GM23338 (cell line): ENCODE results near the gene IL17C. TPM values are rescaled to one million over a fixed set of nuclear protein-coding genes. Genes with fewer than 3 reads are reported as not detected.
A peak's percentile ranks its signal among the peaks of the same experiment; 100 is the strongest.

Source experiments
- ATAC-seq: fragments of 200-7000 bp; cut with Tn5 transposase; 3 replicates; pipeline ENCODE4 v1.9.1; 2020
- DNase-seq: peaks from one replicate; pipeline ENCODE4 v3.0.0-alpha.2; 2015; ENCODE audit warnings: low spot score
- H2AFZ ChIP-seq: fragments of 200-600 bp; sonication (generic); 2 replicates; pipeline ENCODE4 v1.8.0; 2016; ENCODE audit warnings: antibody characterized with exemption, mild to moderate bottlenecking, moderate library complexity
- H3F3A ChIP-seq: fragments of 200-600 bp; sonication (generic); replicated peaks from 2 replicates; pipeline ENCODE4 v1.8.0; 2017; ENCODE audit warnings: antibody characterized with exemption, mixed run types, low read depth
- H3K27ac ChIP-seq: fragments of 200-600 bp; sonication (generic); 2 replicates; pipeline ENCODE4 v1.6.1; 2016; ENCODE audit warnings: low read depth
- H3K27me3 ChIP-seq: fragments of 200-600 bp; sonication (generic); 2 replicates; pipeline ENCODE4 v1.8.0; 2016; ENCODE audit warnings: mild to moderate bottlenecking, mixed run types, moderate library complexity; ENCODE audit not compliant: insufficient read depth
- H3K36me3 ChIP-seq: fragments of 200-600 bp; sonication (generic); 2 replicates; pipeline ENCODE4 v1.8.0; 2016; ENCODE audit warnings: mild to moderate bottlenecking; ENCODE audit not compliant: insufficient read depth
- H3K4me1 ChIP-seq: fragments of 200-600 bp; sonication (generic); 2 replicates; pipeline ENCODE4 v1.8.0; 2016; ENCODE audit warnings: mild to moderate bottlenecking, moderate library complexity; ENCODE audit not compliant: insufficient read depth
- H3K4me2 ChIP-seq: fragments of 200-600 bp; sonication (generic); 2 replicates; pipeline ENCODE4 v1.7.1; 2017; ENCODE audit warnings: mixed run types
- H3K4me3 ChIP-seq: fragments of 200-600 bp; sonication (generic); 2 replicates; pipeline ENCODE4 v1.6.1; 2016; ENCODE audit warnings: mixed run types
- H3K79me2 ChIP-seq: fragments of 200-600 bp; sonication (generic); replicated peaks from 2 replicates; pipeline ENCODE4 v1.8.0; 2017; ENCODE audit warnings: mild to moderate bottlenecking; ENCODE audit not compliant: insufficient read depth
- H3K9me2 ChIP-seq: fragments of 200-600 bp; sonication (generic); 2 replicates; pipeline ENCODE4 v1.8.0; 2017; ENCODE audit not compliant: insufficient read depth
- H4K20me1 ChIP-seq: fragments of 200-600 bp; sonication (generic); replicated peaks from 2 replicates; pipeline ENCODE4 v1.8.0; 2017; ENCODE audit warnings: mild to moderate bottlenecking; ENCODE audit not compliant: insufficient read depth
- H3K27ac Mint-ChIP-seq: 2 replicates; pipeline ENCODE4 v1.8.0; 2020; ENCODE audit warnings: inconsistent platforms, mild to moderate bottlenecking, moderate library complexity, mixed read lengths
- H3K27me3 Mint-ChIP-seq: 3 replicates; pipeline ENCODE4 v1.8.0; 2022; ENCODE audit warnings: low read depth, mild to moderate bottlenecking, moderate library complexity, mixed read lengths, inconsistent platforms; ENCODE audit not compliant: insufficient read depth, poor library complexity
- H3K36me3 Mint-ChIP-seq: 3 replicates; pipeline ENCODE4 v1.8.0; 2021; ENCODE audit warnings: low read depth, mild to moderate bottlenecking, inconsistent platforms, moderate library complexity, mixed read lengths
- H3K4me1 Mint-ChIP-seq: 3 replicates; pipeline ENCODE4 v1.8.0; 2020; ENCODE audit warnings: mild to moderate bottlenecking, inconsistent platforms, mixed read lengths
- H3K4me3 Mint-ChIP-seq: 3 replicates; pipeline ENCODE4 v1.8.0; 2021; ENCODE audit warnings: moderate library complexity, mild to moderate bottlenecking, inconsistent platforms, mixed read lengths
- H3K9me3 Mint-ChIP-seq: 3 replicates; pipeline ENCODE4 v1.8.0; 2020; ENCODE audit warnings: moderate library complexity, mild to moderate bottlenecking, inconsistent platforms, mixed read lengths
- CREB1 ChIP-seq: fragments of 250-450 bp; sonication (Bioruptor Pico); IDR thresholded peaks from 2 replicates; pipeline ENCODE4 v1.5.0; 2020; ENCODE audit warnings: low read depth, mild to moderate bottlenecking, moderate library complexity
- EZH2 ChIP-seq: fragments of 200-600 bp; sonication (generic); IDR thresholded peaks from one replicate; pipeline ENCODE4 v1.8.0; 2017; ENCODE audit warnings: antibody characterized with exemption, mild to moderate bottlenecking, low read depth; ENCODE audit not compliant: unreplicated experiment
- EZH2phosphoT487 ChIP-seq: fragments of 200-600 bp; sonication (generic); IDR thresholded peaks from one replicate; pipeline ENCODE4 v1.8.1; 2018; ENCODE audit warnings: antibody characterized with exemption; ENCODE audit not compliant: unreplicated experiment
- JUNB ChIP-seq: IDR thresholded peaks from one replicate; pipeline ENCODE4 v1.6.1; 2016; ENCODE audit warnings: antibody characterized with exemption; ENCODE audit not compliant: unreplicated experiment
- NANOG ChIP-seq: IDR thresholded peaks from 2 replicates; pipeline ENCODE4 v1.6.1; 2016; ENCODE audit warnings: antibody characterized with exemption, borderline replicate concordance
- POLR2AphosphoS5 ChIP-seq: IDR thresholded peaks from 2 replicates; pipeline ENCODE4 v1.6.1; 2016; ENCODE audit warnings: antibody characterized with exemption, low read depth
- STAT1 ChIP-seq: IDR thresholded peaks from one replicate; pipeline ENCODE4 v1.6.1; 2016; ENCODE audit warnings: antibody characterized with exemption; ENCODE audit not compliant: unreplicated experiment
- ZNF114 ChIP-seq: fragments of 250-450 bp; sonication (Bioruptor Pico); IDR thresholded peaks from 2 replicates; pipeline ENCODE4 v1.5.0; 2020; ENCODE audit warnings: mild to moderate bottlenecking, moderate library complexity
- ZNF331 ChIP-seq: fragments of 250-450 bp; sonication (Bioruptor Pico); IDR thresholded peaks from 2 replicates; pipeline ENCODE4 v1.5.0; 2020; ENCODE audit warnings: low read depth, mild to moderate bottlenecking, moderate library complexity
- polyA plus RNA-seq: library from polyadenylated mRNA; unstranded; fragments of >200 nt; fragmentation: Nextera tagmentation; extraction: Ambion mirVana; gene quantifications from 2 replicates; pipeline ENCODE4 v1.2.1, GENCODE V29; 2016
- total RNA-seq: library from RNA; depleted of rRNA; stranded (reverse); fragments of >200 nt; shearing (Covaris generic); gene quantifications from 2 replicates; pipeline ENCODE4 v1.2.3, GENCODE V29; 2014
- TF ChIP-seq, protein P1 (sequence below): IDR thresholded peaks from 2 replicates; pipeline ENCODE4 v1.6.1; 2016; ENCODE audit warnings: antibody characterized with exemption
- TF ChIP-seq, protein P2 (sequence below): IDR thresholded peaks from one replicate; pipeline ENCODE4 v1.6.1; 2018; ENCODE audit warnings: antibody characterized with exemption; ENCODE audit not compliant: unreplicated experiment
- TF ChIP-seq, protein P3 (sequence below), 2 experiments: fragments of 200-600 bp in 1 of 2; sonication (generic) in 1 of 2; conservative IDR thresholded peaks; 2 replicates each; pipeline versions ENCODE4 v1.5.1 to v1.6.1; 2016 to 2017; ENCODE audit warnings: antibody characterized with exemption in 2 of 2, low read depth in 2 of 2, mild to moderate bottlenecking in 2 of 2, moderate library complexity in 1 of 2

IL17C gene
- total and polyA plus RNA-seq, 2 experiments from 2014 or later: 2.7 to 3.9 TPM

DNA sequence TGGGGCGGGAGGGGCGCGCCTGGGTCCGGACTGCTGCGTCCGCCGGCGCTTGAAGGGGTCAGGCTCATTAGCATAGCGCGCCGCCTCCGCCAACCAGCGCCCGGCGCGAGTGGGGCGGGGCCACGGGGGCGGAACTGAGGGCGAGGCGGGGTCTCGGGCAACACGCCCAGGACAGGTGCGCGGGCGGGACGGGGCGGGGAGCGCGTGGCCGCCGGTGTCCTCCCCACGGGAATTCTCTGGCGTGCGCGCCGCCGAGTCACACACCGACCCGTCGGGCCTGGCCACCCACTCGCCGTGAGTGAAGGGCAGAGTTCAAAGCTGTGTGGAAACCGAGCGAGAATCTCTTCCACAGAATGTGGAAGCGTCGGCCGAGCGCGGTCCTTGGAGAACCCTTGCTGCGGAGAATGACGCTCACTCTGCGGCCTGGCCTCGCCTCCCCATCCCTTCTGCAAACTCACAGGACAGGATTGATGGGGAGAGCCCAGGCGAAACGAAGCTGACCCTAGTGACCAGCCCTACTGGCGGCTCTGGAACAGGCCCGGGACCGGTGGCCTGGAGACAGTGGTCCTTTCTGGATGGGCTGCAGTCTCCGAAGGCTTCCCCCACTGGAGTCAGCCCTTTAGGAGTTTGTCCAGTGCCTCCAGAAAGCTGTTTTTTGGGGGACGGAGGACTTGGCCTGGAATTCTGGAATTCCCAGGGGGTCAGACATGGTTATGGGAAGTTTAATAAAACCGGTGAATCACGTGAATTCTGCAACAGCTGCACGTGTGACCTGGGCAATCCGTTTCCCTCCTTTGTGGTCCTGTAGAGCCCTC is 48.3 kb downstream of the IL17C start, which contains the start of gene SNAI3:
TSS of gene SNAI3 (minus strand) at position 69 of the 815 bp plus-strand sequence. CDS start 101 bp downstream, outside the sequence.
- DNase-seq (peak; percentile 96), ATAC-seq (peak; percentile 85)
- no peak within 1 kb of the TSS for H3K27ac Mint-ChIP-seq
- Histone ChIP-seq H4K20me1 (0 out of 2 replicates have a peak, but pooled peaks cover 3% of the 10 kb centered on the region), H3K9me2 (no peaks in the 10 kb centered on the region), H3K4me1 (peaks cover 9% of the 10 kb centered on the region), H3K27ac (no peak within 1 kb of the TSS), H3K79me2 (peaks cover 4% of the 10 kb centered on the region), H3K4me3 (peak within 1 kb of the TSS; percentile 96), H3K4me2 (peak within 1 kb of the TSS; percentile 97), H3K27me3 (peaks cover 10% of the 10 kb centered on the region), H3K36me3 (no peaks in the 10 kb centered on the region), H2AFZ (peak within 1 kb of the TSS; percentile 94), H3F3A (0 out of 2 replicates have a peak, but pooled peaks cover 6% of the 10 kb centered on the region)
- peaks cover 15% of the 10 kb centered on the region for H3K4me1 Mint-ChIP-seq
- TF ChIP-seq JUNB: no peak
- TF ChIP-seq NANOG: no peak
- no peak for TF ChIP-seq EZH2phosphoT487
- peak; percentile 62 for TF ChIP-seq POLR2AphosphoS5
- peak within 1 kb of the TSS; percentile 74 for H3K4me3 Mint-ChIP-seq
- H3K27me3 Mint-ChIP-seq: peaks cover 35% of the 10 kb centered on the region
- H3K9me3 Mint-ChIP-seq: no peaks in the 10 kb centered on the region
- H3K36me3 Mint-ChIP-seq: no peaks in the 10 kb centered on the region

DNA sequence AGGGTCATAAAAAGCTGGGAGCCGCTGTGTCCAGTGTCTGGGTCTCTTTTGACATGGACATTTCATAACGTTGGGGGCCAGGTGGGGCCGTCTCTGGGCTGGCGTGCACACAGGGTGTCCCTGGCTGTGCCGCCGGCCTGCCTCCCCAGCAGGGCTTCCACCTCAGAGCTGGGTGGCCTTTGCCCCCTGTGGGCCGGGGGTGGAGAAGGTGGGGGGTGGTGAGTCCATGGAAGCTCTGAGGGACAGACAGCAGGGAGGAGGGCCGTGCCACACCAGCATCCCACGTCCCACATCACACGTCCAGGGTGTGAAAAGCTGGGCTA is 48.8 kb downstream of the IL17C start:
- Histone ChIP-seq H2AFZ (no peak overlapping the region), H3K27ac (no peak overlapping the region), H3F3A (0 out of 2 replicates have a peak, but pooled peaks cover 6% of the 10 kb centered on the region), H3K4me1 (peaks cover 9% of the 10 kb centered on the region), H3K4me3 (peak overlapping the region; percentile 96; the same call in 1 of the 2 replicates), H3K27me3 (peaks cover 10% of the 10 kb centered on the region), H3K79me2 (peaks cover 4% of the 10 kb centered on the region), H3K9me2 (no peaks in the 10 kb centered on the region), H3K4me2 (peak overlapping the region; percentile 97; the same call in 1 of the 2 replicates), H3K36me3 (no peaks in the 10 kb centered on the region), H4K20me1 (no peaks in the 10 kb centered on the region)
- no peak for TF ChIP-seq CREB1
- peaks cover 15% of the 10 kb centered on the region for H3K4me1 Mint-ChIP-seq
- H3K27me3 Mint-ChIP-seq: peaks cover 31% of the 10 kb centered on the region
- no peaks in the 10 kb centered on the region for H3K9me3 Mint-ChIP-seq
- ATAC-seq (no peak), DNase-seq (no peak)
- H3K36me3 Mint-ChIP-seq: no peaks in the 10 kb centered on the region
- H3K27ac Mint-ChIP-seq: no peak overlapping the region
- no peak overlapping the region; the same call in 1 of the 3 replicates for H3K4me3 Mint-ChIP-seq

DNA sequence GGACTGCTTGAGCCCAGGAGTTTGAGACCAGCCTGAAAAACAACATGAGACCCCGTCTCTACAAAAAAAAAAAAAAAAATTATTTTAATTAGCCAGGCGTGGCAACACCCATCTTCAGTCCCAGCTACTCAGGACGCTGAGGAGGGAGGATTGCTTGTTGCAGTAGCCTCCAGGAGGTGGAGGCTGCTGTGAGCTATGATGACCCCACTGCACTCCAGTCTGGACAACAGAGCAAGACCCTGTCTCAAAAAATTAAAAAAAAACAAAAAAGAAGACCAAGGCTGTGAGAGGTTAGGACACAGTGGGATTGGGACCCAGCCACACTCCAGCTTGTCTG is 49.3 kb downstream of the IL17C start:
- no peak overlapping the region for H3K4me3 ChIP-seq
- no peak overlapping the region for H2AFZ ChIP-seq
- peaks cover 10% of the 10 kb centered on the region for H3K27me3 ChIP-seq
- Mint-ChIP-seq H3K4me3 (no peak overlapping the region), H3K36me3 (no peaks in the 10 kb centered on the region), H3K27ac (no peak overlapping the region), H3K9me3 (no peaks in the 10 kb centered on the region), H3K27me3 (peaks cover 30% of the 10 kb centered on the region), H3K4me1 (peaks cover 15% of the 10 kb centered on the region)
- 0 out of 2 replicates have a peak, but pooled peaks cover 6% of the 10 kb centered on the region for H3F3A ChIP-seq
- no peak for DNase-seq
- H3K4me1 ChIP-seq: peaks cover 9% of the 10 kb centered on the region
- H3K27ac ChIP-seq: no peak overlapping the region
- no peak overlapping the region for H3K4me2 ChIP-seq
- H3K79me2 ChIP-seq: peaks cover 4% of the 10 kb centered on the region
- no peaks in the 10 kb centered on the region for H3K9me2 ChIP-seq
- H4K20me1 ChIP-seq: no peaks in the 10 kb centered on the region
- ATAC-seq: no peak
- no peaks in the 10 kb centered on the region for H3K36me3 ChIP-seq
- TF ChIP-seq STAT1 (no peak), CREB1 (no peak), ZNF331 (CRISPR knock-in tag) (no peak), EZH2phosphoT487 (no peak), ZNF114 (CRISPR knock-in tag) (no peak), EZH2 (no peak)
- TF ChIP-seq, protein P1, sequence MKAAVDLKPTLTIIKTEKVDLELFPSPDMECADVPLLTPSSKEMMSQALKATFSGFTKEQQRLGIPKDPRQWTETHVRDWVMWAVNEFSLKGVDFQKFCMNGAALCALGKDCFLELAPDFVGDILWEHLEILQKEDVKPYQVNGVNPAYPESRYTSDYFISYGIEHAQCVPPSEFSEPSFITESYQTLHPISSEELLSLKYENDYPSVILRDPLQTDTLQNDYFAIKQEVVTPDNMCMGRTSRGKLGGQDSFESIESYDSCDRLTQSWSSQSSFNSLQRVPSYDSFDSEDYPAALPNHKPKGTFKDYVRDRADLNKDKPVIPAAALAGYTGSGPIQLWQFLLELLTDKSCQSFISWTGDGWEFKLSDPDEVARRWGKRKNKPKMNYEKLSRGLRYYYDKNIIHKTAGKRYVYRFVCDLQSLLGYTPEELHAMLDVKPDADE: no peak
- TF ChIP-seq, protein P2, sequence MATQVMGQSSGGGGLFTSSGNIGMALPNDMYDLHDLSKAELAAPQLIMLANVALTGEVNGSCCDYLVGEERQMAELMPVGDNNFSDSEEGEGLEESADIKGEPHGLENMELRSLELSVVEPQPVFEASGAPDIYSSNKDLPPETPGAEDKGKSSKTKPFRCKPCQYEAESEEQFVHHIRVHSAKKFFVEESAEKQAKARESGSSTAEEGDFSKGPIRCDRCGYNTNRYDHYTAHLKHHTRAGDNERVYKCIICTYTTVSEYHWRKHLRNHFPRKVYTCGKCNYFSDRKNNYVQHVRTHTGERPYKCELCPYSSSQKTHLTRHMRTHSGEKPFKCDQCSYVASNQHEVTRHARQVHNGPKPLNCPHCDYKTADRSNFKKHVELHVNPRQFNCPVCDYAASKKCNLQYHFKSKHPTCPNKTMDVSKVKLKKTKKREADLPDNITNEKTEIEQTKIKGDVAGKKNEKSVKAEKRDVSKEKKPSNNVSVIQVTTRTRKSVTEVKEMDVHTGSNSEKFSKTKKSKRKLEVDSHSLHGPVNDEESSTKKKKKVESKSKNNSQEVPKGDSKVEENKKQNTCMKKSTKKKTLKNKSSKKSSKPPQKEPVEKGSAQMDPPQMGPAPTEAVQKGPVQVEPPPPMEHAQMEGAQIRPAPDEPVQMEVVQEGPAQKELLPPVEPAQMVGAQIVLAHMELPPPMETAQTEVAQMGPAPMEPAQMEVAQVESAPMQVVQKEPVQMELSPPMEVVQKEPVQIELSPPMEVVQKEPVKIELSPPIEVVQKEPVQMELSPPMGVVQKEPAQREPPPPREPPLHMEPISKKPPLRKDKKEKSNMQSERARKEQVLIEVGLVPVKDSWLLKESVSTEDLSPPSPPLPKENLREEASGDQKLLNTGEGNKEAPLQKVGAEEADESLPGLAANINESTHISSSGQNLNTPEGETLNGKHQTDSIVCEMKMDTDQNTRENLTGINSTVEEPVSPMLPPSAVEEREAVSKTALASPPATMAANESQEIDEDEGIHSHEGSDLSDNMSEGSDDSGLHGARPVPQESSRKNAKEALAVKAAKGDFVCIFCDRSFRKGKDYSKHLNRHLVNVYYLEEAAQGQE: no peak
- TF ChIP-seq, protein P3, sequence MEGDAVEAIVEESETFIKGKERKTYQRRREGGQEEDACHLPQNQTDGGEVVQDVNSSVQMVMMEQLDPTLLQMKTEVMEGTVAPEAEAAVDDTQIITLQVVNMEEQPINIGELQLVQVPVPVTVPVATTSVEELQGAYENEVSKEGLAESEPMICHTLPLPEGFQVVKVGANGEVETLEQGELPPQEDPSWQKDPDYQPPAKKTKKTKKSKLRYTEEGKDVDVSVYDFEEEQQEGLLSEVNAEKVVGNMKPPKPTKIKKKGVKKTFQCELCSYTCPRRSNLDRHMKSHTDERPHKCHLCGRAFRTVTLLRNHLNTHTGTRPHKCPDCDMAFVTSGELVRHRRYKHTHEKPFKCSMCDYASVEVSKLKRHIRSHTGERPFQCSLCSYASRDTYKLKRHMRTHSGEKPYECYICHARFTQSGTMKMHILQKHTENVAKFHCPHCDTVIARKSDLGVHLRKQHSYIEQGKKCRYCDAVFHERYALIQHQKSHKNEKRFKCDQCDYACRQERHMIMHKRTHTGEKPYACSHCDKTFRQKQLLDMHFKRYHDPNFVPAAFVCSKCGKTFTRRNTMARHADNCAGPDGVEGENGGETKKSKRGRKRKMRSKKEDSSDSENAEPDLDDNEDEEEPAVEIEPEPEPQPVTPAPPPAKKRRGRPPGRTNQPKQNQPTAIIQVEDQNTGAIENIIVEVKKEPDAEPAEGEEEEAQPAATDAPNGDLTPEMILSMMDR (conservative IDR thresholded peaks at IDR 0.05; ENCODE audit: low read depth in 2 of 2): no peak
